Activated naive CD4-positive, alpha-beta T cell (primary cell): ENCODE results near the gene PAX8.

ENCODE experiments used
- DNase-seq, 4 experiments: peaks; one replicate each; lab custom pipeline; 2025; lab: John Stamatoyannopoulos, UW

The PAX8 gene

DNA sequence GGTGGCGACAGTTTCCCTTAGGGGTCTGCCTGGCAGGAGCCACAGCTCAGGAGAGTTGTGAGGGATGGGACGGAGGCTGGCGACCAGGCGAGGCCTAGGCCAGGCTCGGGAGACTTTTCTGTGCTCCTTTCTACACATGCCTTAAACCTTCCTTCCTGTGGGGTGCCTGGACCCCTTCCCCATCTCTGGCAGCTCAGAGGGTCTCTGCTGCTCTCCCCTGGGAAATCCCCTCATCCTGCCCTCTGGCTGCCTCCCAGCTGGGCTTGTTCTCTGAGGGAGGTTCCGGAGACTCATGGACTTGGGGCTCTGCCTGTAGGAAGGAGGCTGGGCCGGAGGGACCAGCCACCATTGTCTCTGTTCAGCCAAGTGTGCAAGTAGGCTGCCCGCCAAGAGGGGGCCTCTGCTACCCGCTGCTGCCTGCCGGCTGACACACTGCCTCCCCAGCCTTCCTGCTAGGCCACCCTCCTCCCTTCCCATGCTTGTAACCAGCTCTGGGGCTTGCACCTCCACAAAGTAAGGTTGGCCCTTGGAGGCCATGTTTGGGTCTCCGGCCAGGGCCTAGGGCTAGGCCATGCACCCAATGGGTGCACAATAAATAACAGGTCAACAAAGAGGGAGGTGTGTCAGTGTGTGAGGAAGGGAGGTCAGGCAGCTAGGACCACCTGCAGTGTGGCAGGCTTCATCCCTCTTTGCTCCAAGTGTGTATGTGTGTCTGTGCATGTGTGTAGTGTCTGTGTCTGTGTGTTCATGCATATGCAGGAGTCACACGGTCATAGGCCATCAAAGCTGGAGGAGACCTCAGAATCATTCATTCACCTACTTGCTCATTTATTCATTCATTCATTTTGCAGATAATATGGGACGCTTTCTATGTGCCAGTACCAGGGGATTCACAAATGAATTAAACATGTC is 76.2 kb downstream of the PAX8 start:
- no peak for DNase-seq

DNA sequence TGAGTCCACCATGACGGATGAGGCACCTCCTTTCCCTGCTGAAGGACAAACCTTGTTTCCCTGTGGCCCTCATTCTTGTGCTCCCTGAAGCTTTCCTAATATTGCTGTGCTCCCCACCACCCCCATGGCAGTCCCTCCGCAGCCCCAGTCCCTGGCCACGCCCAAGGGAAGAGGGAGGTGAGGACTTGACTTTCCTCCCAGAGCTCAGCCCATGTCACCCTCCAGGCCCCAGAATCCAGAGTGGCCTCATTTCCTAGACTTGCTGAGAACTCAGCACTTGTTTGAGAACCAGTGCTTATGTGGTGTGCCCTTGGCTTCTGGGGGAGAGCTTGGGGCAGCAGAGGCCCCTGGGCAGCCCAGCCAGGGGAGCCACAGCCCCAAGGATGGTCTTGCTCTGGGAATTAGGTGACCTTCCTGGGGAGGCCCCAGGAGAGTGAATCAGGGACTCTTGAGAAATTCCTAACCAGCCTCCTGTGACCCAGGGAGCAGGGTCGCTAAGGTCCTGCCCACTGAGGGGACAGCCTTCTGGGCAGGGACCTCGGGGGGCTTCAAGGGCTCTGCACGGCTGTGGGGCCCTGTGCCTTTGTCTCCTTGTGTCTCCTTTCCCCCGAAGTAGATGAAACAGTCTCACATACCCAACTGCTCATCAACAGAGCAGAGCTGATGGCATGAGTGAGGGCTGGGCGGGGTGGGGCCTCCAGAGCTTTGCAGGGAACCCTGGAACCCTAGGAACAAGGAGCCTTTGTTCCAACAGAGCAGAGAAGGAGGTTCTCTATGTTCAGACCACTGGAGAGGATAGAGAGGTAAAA is 77.0 kb downstream of the PAX8 start:
- DNase-seq, result no peak

DNA sequence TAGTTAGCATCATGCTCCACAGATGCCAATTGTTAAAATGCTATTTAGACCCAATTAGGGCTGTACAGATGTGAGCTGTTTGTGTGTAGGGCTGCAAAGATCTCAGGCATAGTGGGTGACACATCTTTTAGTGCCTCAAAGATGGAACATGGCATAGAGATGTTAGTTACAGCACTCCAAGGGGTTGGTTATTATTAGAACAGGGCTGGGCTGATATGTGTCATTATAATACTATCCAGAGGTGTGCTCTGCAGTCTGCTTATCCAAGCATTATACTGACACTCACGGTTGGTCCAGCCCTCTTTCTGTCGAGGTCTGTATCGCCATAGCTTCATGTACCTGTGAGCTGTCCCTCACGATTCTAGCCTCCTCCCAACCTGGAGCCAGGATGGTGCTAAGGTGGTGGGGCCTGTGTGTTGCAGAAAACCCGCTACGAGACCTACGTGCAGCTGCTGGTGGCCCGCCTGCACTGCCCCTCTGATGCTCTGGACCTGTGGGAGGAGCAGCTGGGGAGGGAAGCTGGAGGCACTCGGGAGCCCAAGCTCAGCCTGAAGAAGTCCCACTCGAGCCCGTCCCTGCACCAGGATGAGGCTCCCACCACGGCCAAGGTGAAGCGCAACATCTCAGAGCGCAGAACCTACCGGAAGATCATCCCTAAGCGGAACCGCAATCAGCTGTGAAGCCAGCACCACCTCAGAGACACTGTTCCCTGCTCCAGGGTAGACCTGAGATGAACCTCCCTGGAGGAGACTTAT is 77.8 kb downstream of the PAX8 start:
- no peak for DNase-seq

- DNase-seq, result no peak
Measured at GRCh38 chr2:113200236-113200635, 78.5 kb downstream of the PAX8 start.

DNA sequence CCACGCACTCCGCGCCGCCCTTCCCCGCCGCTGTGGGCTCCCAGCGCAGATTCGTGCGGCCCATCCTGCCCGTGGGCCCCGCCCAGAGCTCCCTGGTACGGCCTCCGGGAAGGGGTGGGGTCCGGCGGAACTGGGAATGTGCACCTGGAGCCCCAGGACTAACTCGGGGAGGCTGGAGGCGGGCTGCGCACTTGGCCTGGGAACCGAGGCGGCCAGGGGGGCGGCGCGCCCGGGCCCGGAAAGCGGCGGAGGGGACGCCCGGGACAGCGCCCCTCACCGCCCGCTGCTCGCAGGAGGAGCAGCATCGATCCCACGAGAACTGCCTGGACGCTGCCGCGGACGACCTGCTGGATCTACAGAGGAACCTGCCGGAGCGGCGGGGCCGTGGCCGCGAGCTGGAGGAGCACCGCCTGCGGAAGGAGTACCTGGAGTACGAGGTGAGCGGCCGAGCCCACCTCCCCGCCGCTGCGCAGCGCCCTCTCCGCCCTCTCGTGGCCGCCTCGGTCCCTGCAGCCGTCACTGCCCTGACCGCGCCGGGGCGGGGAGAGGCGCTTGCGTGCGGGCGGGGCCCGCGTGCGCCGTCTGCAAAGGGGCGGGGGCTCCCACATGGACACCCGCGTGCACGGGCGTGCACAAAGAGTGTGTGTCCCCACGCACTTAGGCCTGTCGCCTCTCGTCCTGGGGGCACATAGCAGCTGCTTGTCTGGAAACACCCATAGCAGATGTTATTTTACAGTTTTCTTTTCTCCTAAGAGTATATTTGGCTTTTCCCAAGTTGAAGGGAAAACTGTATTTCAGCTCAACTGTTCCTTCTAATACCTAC is 79.7 kb downstream of the PAX8 start:
- DNase-seq, result peak; percentile 59 to 73 (median 72)

DNA sequence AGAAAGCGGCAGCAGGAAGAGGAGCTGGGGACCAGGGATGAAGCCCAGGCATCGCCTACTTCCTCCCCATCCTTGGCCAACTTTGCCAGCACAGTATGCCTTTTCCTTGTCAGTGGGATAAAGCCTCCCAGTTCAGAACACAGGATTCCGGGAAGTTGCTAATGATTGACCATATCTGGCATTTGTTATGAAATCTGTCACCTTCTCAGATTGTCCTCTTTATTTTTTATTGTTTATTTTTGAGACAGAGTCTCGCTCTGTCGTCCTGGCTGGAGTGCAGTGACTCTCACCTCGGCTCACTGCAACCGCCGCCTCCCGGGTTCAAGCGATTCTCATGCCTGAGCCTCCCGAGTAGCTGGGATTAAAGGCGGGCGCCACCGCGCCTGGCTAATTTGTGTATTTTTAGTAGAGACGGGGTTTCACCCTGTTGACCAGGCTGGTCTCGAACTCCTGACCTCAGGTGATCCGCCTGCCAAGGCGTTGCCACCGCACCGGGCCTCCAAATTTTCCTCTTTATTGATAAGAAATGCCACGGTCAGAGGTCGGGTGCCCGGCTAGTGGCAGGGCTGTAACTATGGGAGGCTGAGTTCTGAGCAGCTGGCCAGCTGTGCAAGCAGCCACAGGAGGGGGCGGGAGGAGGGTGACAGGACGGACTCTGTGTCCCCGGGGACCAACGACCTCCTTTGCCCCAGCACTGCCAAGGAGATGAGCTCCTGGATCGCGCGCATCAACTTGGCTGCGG is 80.5 kb downstream of the PAX8 start:
- DNase-seq, result no peak

- no peak for DNase-seq
Measured at GRCh38 chr2:113197347-113198047, 81.2 kb downstream of the PAX8 start.

GRCh38 chr2:113196839-113197238 is 81.9 kb downstream of the PAX8 start:
- DNase-seq, result no peak

- no peak for DNase-seq
Measured at GRCh38 chr2:113195923-113196501, 82.7 kb downstream of the PAX8 start.

DNA sequence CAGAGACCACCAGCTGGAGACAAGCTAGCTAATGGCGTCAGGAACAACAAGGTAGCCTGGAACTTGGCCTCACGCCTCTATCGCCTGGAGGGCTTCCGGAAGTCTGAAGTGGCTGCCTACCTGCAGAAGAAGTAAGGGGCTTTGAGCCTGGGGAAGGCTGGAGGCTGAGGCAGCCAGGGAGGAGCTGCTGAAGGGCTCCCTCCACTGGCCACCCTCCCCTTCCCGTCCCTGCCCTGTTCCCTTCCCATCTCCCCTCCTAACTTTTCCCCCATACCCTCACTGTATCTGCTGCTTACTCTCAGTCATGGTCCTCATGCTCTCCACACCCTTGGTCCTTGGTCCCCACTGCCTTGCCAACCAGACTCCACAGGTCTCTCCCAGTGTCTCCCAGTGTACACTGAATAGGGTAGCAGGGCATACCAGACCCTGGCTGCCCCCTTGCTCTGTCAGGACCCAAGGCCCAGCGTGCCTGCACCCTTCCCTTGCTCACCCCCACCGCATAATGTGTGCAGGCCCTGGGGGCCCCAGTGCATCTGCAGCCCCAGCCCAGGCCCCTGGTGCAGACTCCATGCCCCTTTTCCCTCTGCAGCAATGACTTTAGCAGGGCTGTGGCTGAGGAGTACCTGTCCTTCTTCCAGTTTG is 86.1 kb downstream of the PAX8 start:
- DNase-seq, result no peak

- no peak for DNase-seq
Measured at GRCh38 chr2:113190871-113191270, 87.8 kb downstream of the PAX8 start.

DNA sequence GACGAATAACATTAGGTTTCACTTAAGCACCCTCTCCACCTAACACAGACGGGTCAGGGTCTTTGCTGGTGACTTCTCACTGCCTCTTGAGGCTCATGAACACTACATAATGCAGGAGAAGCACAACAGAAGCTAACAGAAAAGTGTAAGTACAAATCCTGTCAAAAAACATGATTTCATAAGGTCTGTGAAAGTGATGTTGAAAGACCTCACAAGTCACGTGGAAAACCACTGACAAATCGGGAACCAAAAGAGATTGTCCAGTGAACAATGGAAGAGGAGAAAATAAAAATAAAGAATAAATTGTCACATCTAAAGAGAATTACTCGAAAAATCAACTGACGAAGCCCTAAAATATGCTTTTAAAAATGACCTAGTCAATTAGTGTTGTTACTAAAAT is 91.0 kb downstream of the PAX8 start:
- no peak for DNase-seq

- DNase-seq, result no peak
Measured at GRCh38 chr2:113186433-113186796, 92.3 kb downstream of the PAX8 start.

GRCh38 chr2:113185664-113186432 is 92.9 kb downstream of the PAX8 start:
- no peak for DNase-seq

DNA sequence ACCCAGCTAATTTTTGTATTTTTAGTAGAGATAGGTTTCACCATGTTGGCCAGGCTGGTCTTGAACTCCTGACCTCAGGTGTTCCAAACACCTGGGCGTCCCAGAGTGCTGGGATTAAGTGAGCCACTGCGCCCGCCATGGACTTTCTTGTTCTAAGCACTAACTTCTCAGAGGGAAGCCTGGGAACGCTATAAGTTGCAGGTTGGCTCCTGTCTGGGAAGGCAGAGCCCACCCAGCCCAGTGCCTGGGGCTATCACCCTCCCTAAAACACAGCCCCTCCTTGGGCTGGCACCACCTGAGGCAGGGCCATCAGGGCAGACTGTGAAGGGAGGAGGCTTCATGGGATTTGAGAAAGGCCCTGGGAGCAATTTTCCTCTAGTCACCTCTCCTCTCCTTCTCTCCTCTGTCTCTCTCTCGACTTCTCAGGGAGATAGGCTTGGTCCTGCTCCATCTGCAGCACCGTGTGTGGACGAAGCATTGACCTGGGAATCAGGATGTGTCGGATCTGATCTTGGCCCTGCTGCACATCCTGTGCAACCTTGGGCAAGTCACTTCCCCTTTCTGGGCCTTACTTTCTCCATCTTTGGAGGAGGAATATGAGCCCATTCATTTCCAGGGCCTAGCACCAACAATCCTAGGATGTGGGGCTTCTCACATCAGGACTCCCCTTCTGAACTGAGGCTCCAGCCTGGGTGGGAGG is 94.0 kb downstream of the PAX8 start:
- no peak for DNase-seq

DNA sequence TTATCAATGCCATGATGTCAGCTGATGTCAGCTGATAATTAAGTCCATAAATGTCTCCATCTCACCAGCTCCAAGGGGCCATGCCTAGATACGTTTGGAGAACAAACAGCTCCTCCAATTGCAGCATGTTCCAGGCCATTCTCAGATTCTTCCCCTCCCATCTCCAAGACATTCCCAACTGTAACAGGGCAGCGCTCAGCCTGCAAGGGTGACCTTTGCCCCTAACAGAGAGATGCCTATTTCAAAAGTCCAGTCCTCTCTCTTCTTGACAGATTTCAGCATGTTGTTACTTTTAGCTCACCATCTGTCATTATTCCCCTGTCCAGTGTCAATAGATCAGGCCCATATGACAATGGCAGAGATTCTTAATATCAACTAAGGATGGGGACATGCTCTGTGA is 95.0 kb downstream of the PAX8 start:
- no peak for DNase-seq

GRCh38 chr2:113183264-113183663 is 95.5 kb downstream of the PAX8 start:
- DNase-seq, result no peak
